GM23338 (cell line): Measurements from ENCODE around the gene MYO3B. TPM values are rescaled to one million over a fixed set of nuclear protein-coding genes. Genes with fewer than 3 reads are reported as not detected.

Experiments
- ATAC-seq: fragments of 200-7000 bp; cut with Tn5 transposase; 3 replicates; pipeline ENCODE4 v1.9.1; 2020
- DNase-seq: peaks from one replicate; pipeline ENCODE4 v3.0.0-alpha.2; 2015; ENCODE audit warnings: low spot score
- H2AFZ ChIP-seq: fragments of 200-600 bp; sonication (generic); 2 replicates; pipeline ENCODE4 v1.8.0; 2016; ENCODE audit warnings: antibody characterized with exemption, mild to moderate bottlenecking, moderate library complexity
- H3F3A ChIP-seq: fragments of 200-600 bp; sonication (generic); replicated peaks from 2 replicates; pipeline ENCODE4 v1.8.0; 2017; ENCODE audit warnings: antibody characterized with exemption, mixed run types, low read depth
- H3K27ac ChIP-seq: fragments of 200-600 bp; sonication (generic); 2 replicates; pipeline ENCODE4 v1.6.1; 2016; ENCODE audit warnings: low read depth
- H3K27me3 ChIP-seq: fragments of 200-600 bp; sonication (generic); 2 replicates; pipeline ENCODE4 v1.8.0; 2016; ENCODE audit warnings: mild to moderate bottlenecking, mixed run types, moderate library complexity; ENCODE audit not compliant: insufficient read depth
- H3K36me3 ChIP-seq: fragments of 200-600 bp; sonication (generic); 2 replicates; pipeline ENCODE4 v1.8.0; 2016; ENCODE audit warnings: mild to moderate bottlenecking; ENCODE audit not compliant: insufficient read depth
- H3K4me1 ChIP-seq: fragments of 200-600 bp; sonication (generic); 2 replicates; pipeline ENCODE4 v1.8.0; 2016; ENCODE audit warnings: mild to moderate bottlenecking, moderate library complexity; ENCODE audit not compliant: insufficient read depth
- H3K4me2 ChIP-seq: fragments of 200-600 bp; sonication (generic); 2 replicates; pipeline ENCODE4 v1.7.1; 2017; ENCODE audit warnings: mixed run types
- H3K4me3 ChIP-seq: fragments of 200-600 bp; sonication (generic); 2 replicates; pipeline ENCODE4 v1.6.1; 2016; ENCODE audit warnings: mixed run types
- H3K79me2 ChIP-seq: fragments of 200-600 bp; sonication (generic); replicated peaks from 2 replicates; pipeline ENCODE4 v1.8.0; 2017; ENCODE audit warnings: mild to moderate bottlenecking; ENCODE audit not compliant: insufficient read depth
- H3K9me2 ChIP-seq: fragments of 200-600 bp; sonication (generic); 2 replicates; pipeline ENCODE4 v1.8.0; 2017; ENCODE audit not compliant: insufficient read depth
- H4K20me1 ChIP-seq: fragments of 200-600 bp; sonication (generic); replicated peaks from 2 replicates; pipeline ENCODE4 v1.8.0; 2017; ENCODE audit warnings: mild to moderate bottlenecking; ENCODE audit not compliant: insufficient read depth
- H3K27ac Mint-ChIP-seq: 2 replicates; pipeline ENCODE4 v1.8.0; 2020; ENCODE audit warnings: inconsistent platforms, mild to moderate bottlenecking, moderate library complexity, mixed read lengths
- H3K27me3 Mint-ChIP-seq: 3 replicates; pipeline ENCODE4 v1.8.0; 2022; ENCODE audit warnings: low read depth, mild to moderate bottlenecking, moderate library complexity, mixed read lengths, inconsistent platforms; ENCODE audit not compliant: insufficient read depth, poor library complexity
- H3K36me3 Mint-ChIP-seq: 3 replicates; pipeline ENCODE4 v1.8.0; 2021; ENCODE audit warnings: low read depth, mild to moderate bottlenecking, inconsistent platforms, moderate library complexity, mixed read lengths
- H3K4me1 Mint-ChIP-seq: 3 replicates; pipeline ENCODE4 v1.8.0; 2020; ENCODE audit warnings: mild to moderate bottlenecking, inconsistent platforms, mixed read lengths
- H3K4me3 Mint-ChIP-seq: 3 replicates; pipeline ENCODE4 v1.8.0; 2021; ENCODE audit warnings: moderate library complexity, mild to moderate bottlenecking, inconsistent platforms, mixed read lengths
- H3K9me3 Mint-ChIP-seq: 3 replicates; pipeline ENCODE4 v1.8.0; 2020; ENCODE audit warnings: moderate library complexity, mild to moderate bottlenecking, inconsistent platforms, mixed read lengths
- CREB1 ChIP-seq: fragments of 250-450 bp; sonication (Bioruptor Pico); IDR thresholded peaks from 2 replicates; pipeline ENCODE4 v1.5.0; 2020; ENCODE audit warnings: low read depth, mild to moderate bottlenecking, moderate library complexity
- CTCF ChIP-seq, 2 experiments: fragments of 200-600 bp in 1 of 2; sonication (generic) in 1 of 2; conservative IDR thresholded peaks; 2 replicates each; pipeline versions ENCODE4 v1.5.1 to v1.6.1; 2016 to 2017; ENCODE audit warnings: antibody characterized with exemption in 2 of 2, low read depth in 2 of 2, mild to moderate bottlenecking in 2 of 2, moderate library complexity in 1 of 2
- EZH2 ChIP-seq: fragments of 200-600 bp; sonication (generic); IDR thresholded peaks from one replicate; pipeline ENCODE4 v1.8.0; 2017; ENCODE audit warnings: antibody characterized with exemption, mild to moderate bottlenecking, low read depth; ENCODE audit not compliant: unreplicated experiment
- EZH2phosphoT487 ChIP-seq: fragments of 200-600 bp; sonication (generic); IDR thresholded peaks from one replicate; pipeline ENCODE4 v1.8.1; 2018; ENCODE audit warnings: antibody characterized with exemption; ENCODE audit not compliant: unreplicated experiment
- JUNB ChIP-seq: IDR thresholded peaks from one replicate; pipeline ENCODE4 v1.6.1; 2016; ENCODE audit warnings: antibody characterized with exemption; ENCODE audit not compliant: unreplicated experiment
- NANOG ChIP-seq: IDR thresholded peaks from 2 replicates; pipeline ENCODE4 v1.6.1; 2016; ENCODE audit warnings: antibody characterized with exemption, borderline replicate concordance
- POLR2AphosphoS5 ChIP-seq: IDR thresholded peaks from 2 replicates; pipeline ENCODE4 v1.6.1; 2016; ENCODE audit warnings: antibody characterized with exemption, low read depth
- REST ChIP-seq: IDR thresholded peaks from one replicate; pipeline ENCODE4 v1.6.1; 2018; ENCODE audit warnings: antibody characterized with exemption; ENCODE audit not compliant: unreplicated experiment
- STAT1 ChIP-seq: IDR thresholded peaks from one replicate; pipeline ENCODE4 v1.6.1; 2016; ENCODE audit warnings: antibody characterized with exemption; ENCODE audit not compliant: unreplicated experiment
- ZNF114 ChIP-seq: fragments of 250-450 bp; sonication (Bioruptor Pico); IDR thresholded peaks from 2 replicates; pipeline ENCODE4 v1.5.0; 2020; ENCODE audit warnings: mild to moderate bottlenecking, moderate library complexity
- ZNF331 ChIP-seq: fragments of 250-450 bp; sonication (Bioruptor Pico); IDR thresholded peaks from 2 replicates; pipeline ENCODE4 v1.5.0; 2020; ENCODE audit warnings: low read depth, mild to moderate bottlenecking, moderate library complexity
- ZNF462 ChIP-seq: fragments of 250-450 bp; sonication (Bioruptor Pico); IDR thresholded peaks from 2 replicates; pipeline ENCODE4 v1.5.0; 2020; ENCODE audit warnings: mild to moderate bottlenecking, moderate library complexity
- polyA plus RNA-seq: library from polyadenylated mRNA; unstranded; fragments of >200 nt; fragmentation: Nextera tagmentation; extraction: Ambion mirVana; gene quantifications from 2 replicates; pipeline ENCODE4 v1.2.1, GENCODE V29; 2016
- total RNA-seq: library from RNA; depleted of rRNA; stranded (reverse); fragments of >200 nt; shearing (Covaris generic); gene quantifications from 2 replicates; pipeline ENCODE4 v1.2.3, GENCODE V29; 2014

Gene MYO3B
- total and polyA plus RNA-seq, 2 experiments from 2014 or later, result 0.42 TPM; not detected in 1

GRCh38 chr2:170244555-170244954 lies 66.6 kb downstream of the MYO3B start:
- H3K27me3 ChIP-seq, result no peaks in the 10 kb centered on the region
- H3K36me3 Mint-ChIP-seq, result no peaks in the 10 kb centered on the region
- peak overlapping the region; percentile 32; the same call in 1 of the 2 replicates for H2AFZ ChIP-seq
- no peak for DNase-seq
- peaks cover 2% of the 10 kb centered on the region for H3K27me3 Mint-ChIP-seq
- H3K27ac Mint-ChIP-seq, result no peak overlapping the region
- H3K4me3 Mint-ChIP-seq, result no peak overlapping the region
- no peaks in the 10 kb centered on the region for H3K79me2 ChIP-seq
- H3K4me1 Mint-ChIP-seq, result peaks cover 3% of the 10 kb centered on the region; the same call in 2 of the 3 replicates
- no peak for TF ChIP-seq EZH2
- TF ChIP-seq JUNB, result no peak
- no peak for TF ChIP-seq ZNF331 (CRISPR knock-in tag)
- no peak for TF ChIP-seq ZNF462 (CRISPR knock-in tag)
- TF ChIP-seq REST, result no peak
- no peak for TF ChIP-seq CREB1 (CRISPR knock-in tag)
- TF ChIP-seq CTCF (conservative IDR thresholded peaks at IDR 0.05; ENCODE audit: low read depth in 2 of 2), result no peak
- TF ChIP-seq ZNF114 (CRISPR knock-in tag), result no peak
- TF ChIP-seq EZH2phosphoT487, result no peak
- no peak for TF ChIP-seq STAT1
- TF ChIP-seq POLR2AphosphoS5, result no peak
- no peak for TF ChIP-seq NANOG
- no peak for ATAC-seq
- H3K4me1 ChIP-seq, result peaks cover 4% of the 10 kb centered on the region; the same call in 1 of the 2 replicates
- H3K9me2 ChIP-seq, result 0 out of 2 replicates have a peak, but pooled peaks cover 7% of the 10 kb centered on the region
- no peaks in the 10 kb centered on the region for H3F3A ChIP-seq
- H3K4me3 ChIP-seq, result no peak overlapping the region
- no peaks in the 10 kb centered on the region for H4K20me1 ChIP-seq
- no peaks in the 10 kb centered on the region for H3K36me3 ChIP-seq
- no peak overlapping the region for H3K27ac ChIP-seq
- no peaks in the 10 kb centered on the region for H3K9me3 Mint-ChIP-seq
- H3K4me2 ChIP-seq, result no peak overlapping the region
